Activated CD4-positive, alpha-beta T cell treated with anti-CD3 and anti-CD28 coated beads for 36 hours (primary cell): Measurements from ENCODE around the gene INAVA. TPM values are rescaled to one million over a fixed set of nuclear protein-coding genes. Genes with fewer than 3 reads are reported as not detected.

ENCODE experiments used
- ATAC-seq: fragments of 200-7000 bp; cut with Tn5 transposase; one replicate; pipeline ENCODE4 v1.10.0; 2021; ENCODE audit warnings: mild to moderate bottlenecking, moderate library complexity
- CTCF ChIA-PET: fragments of 350-600 bp; sonication (Branson Sonifier 250); formaldehyde crosslinking; loops from one replicate; lab custom pipeline; 2021; ENCODE audit warnings: antibody characterized with exemption; lab: Charles Lee
- POLR2A ChIA-PET: fragments of 350-600 bp; sonication (Branson Sonifier 250); formaldehyde crosslinking; loops from one replicate; lab custom pipeline; 2021; ENCODE audit warnings: antibody characterized with exemption, inconsistent platforms; lab: Charles Lee
- DNase-seq: peaks from one replicate; pipeline ENCODE4 v3.0.0-alpha.2; 2020
- H3K27ac Mint-ChIP-seq: one replicate; pipeline ENCODE4 v1.8.0; 2021; ENCODE audit warnings: mixed read lengths
- H3K27me3 Mint-ChIP-seq: one replicate; pipeline ENCODE4 v1.8.0; 2021; ENCODE audit warnings: mixed read lengths
- H3K36me3 Mint-ChIP-seq: one replicate; pipeline ENCODE4 v1.8.0; 2021; ENCODE audit warnings: low read depth, mixed read lengths
- H3K4me1 Mint-ChIP-seq: one replicate; pipeline ENCODE4 v1.8.0; 2021; ENCODE audit warnings: mixed read lengths
- H3K4me3 Mint-ChIP-seq: one replicate; pipeline ENCODE4 v1.8.0; 2021; ENCODE audit warnings: mild to moderate bottlenecking, moderate library complexity, mixed read lengths
- H3K9me3 Mint-ChIP-seq: one replicate; pipeline ENCODE4 v1.8.0; 2021; ENCODE audit warnings: low read depth, mixed read lengths
- intact Hi-C, 2 experiments: fragments of 100-400 bp; cut with DNase I in 1 of 2; cut with micrococcal nuclease in 1 of 2; formaldehyde crosslinking; loops; one replicate each; pipeline versions ENCODE4 v1.14.2 to v1.15.1; 2022 to 2024; cut with DNase I, micrococcal nuclease
- total RNA-seq, 2 experiments: library from RNA; stranded (reverse); gene quantifications; one replicate each; pipeline ENCODE4 v1.2.3, GENCODE V29; 2021

Gene INAVA, protein sequence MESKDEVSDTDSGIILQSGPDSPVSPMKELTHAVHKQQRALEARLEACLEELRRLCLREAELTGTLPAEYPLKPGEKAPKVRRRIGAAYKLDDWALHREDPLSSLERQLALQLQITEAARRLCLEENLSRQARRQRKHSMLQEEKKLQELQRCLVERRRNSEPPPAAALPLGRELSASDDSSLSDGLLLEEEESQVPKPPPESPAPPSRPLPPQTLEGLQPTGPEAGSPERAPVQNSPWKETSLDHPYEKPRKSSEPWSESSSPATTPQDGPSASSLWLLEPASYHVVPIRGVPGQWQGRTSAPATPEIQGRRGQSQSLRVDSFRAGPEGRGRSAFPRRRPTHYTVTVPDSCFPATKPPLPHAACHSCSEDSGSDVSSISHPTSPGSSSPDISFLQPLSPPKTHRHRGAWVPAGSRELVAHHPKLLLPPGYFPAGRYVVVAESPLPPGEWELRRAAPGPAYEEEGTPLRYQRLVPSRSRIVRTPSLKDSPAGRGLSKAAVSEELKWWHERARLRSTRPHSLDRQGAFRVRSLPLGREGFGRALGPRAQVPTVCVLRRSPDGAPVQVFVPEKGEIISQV
- total RNA-seq = not detected

GRCh38 chr1:200894712-200895442 is at the start of gene INAVA:
INAVA (plus strand) TSS chr1:200894900; CDS start chr1:200898401, 3,501 bp downstream.
- CTCF ChIA-PET = interaction anchor here (0.6 to 1.6 kb wide), 3 partner anchors 77 to 85 kb away, joined by 3 to 6 read pairs (median 3); no protein-coding TSS in a partner anchor
- Mint-ChIP-seq H3K4me1 (peaks cover 18% of the 10 kb centered on the region), H3K27ac (no peak within 1 kb of the TSS), H3K9me3 (no peaks in the 10 kb centered on the region), H3K27me3 (peaks cover 45% of the 10 kb centered on the region), H3K4me3 (no peak within 1 kb of the TSS), H3K36me3 (no peaks in the 10 kb centered on the region)
- DNase-seq (no peak), ATAC-seq (no peak)
- POLR2A ChIA-PET = no interaction called here
- intact Hi-C loops = no loop called here

DNA sequence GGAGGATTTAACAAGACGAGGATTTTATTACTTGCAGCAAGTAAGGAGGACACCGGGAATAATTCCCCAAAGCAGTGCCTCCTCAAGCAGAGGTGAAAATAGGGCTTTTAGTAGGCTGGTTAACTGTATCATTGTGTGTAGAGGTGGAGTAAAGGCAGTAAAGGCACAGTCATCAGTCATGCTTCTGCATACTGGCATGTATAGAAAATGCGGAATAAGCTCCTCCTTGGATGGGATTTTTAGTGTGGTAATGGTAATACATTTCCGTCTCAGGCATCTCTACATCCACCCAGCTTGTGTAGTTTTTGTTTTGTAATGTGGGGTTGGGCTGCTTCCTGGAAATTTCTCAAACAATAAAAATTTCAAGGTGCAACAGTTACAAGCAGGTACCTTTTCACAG is 49.3 kb upstream of the INAVA start:
- no peak for DNase-seq
- Mint-ChIP-seq H3K4me1 (no peaks in the 10 kb centered on the region), H3K9me3 (no peaks in the 10 kb centered on the region), H3K27ac (no peak overlapping the region), H3K4me3 (no peak overlapping the region), H3K36me3 (peaks cover 19% of the 10 kb centered on the region), H3K27me3 (no peaks in the 10 kb centered on the region)
- ChIA-PET CTCF (no interaction called here), POLR2A (interaction anchor here (0.5 kb wide), 1 partner anchor 343 kb away, joined by 4 read pairs; no protein-coding TSS in a partner anchor)
- intact Hi-C loops = no loop called here
- no peak for ATAC-seq

- H3K27ac Mint-ChIP-seq = no peak overlapping the region
- H3K36me3 Mint-ChIP-seq = peaks cover 20% of the 10 kb centered on the region
- no peak overlapping the region for H3K4me3 Mint-ChIP-seq
- H3K4me1 Mint-ChIP-seq = no peaks in the 10 kb centered on the region
- CTCF ChIA-PET = interaction anchor here (0.6 to 1.0 kb wide), 3 partner anchors 64 to 177 kb away, joined by 3 to 4 read pairs (median 3); partner anchors contain the start of gene KIF21B
- DNase-seq = no peak
- ATAC-seq = no peak
- intact Hi-C loops = no loop called here
- no peaks in the 10 kb centered on the region for H3K27me3 Mint-ChIP-seq
- H3K9me3 Mint-ChIP-seq = no peaks in the 10 kb centered on the region
- POLR2A ChIA-PET = no interaction called here
These were observed 48.3 kb upstream of the INAVA start for GRCh38 chr1:200846398-200846797.

GRCh38 chr1:200849430-200849829 is 45.3 kb upstream of the INAVA start:
- intact Hi-C loops = no loop called here
- no peak overlapping the region for H3K4me3 Mint-ChIP-seq
- H3K27me3 Mint-ChIP-seq = no peaks in the 10 kb centered on the region
- no peak for ATAC-seq
- H3K36me3 Mint-ChIP-seq = peaks cover 26% of the 10 kb centered on the region
- DNase-seq = no peak
- H3K27ac Mint-ChIP-seq = no peak overlapping the region
- H3K4me1 Mint-ChIP-seq = peaks cover 4% of the 10 kb centered on the region
- ChIA-PET CTCF (interaction anchor here (0.6 to 1.6 kb wide), 2 partner anchors 18 to 366 kb away, joined by 3 read pairs; no protein-coding TSS in a partner anchor), POLR2A (no interaction called here)
- H3K9me3 Mint-ChIP-seq = no peaks in the 10 kb centered on the region

- Mint-ChIP-seq H3K4me3 (no peak overlapping the region), H3K4me1 (peaks cover 4% of the 10 kb centered on the region), H3K27me3 (no peaks in the 10 kb centered on the region), H3K9me3 (no peaks in the 10 kb centered on the region), H3K27ac (no peak overlapping the region), H3K36me3 (peaks cover 26% of the 10 kb centered on the region)
- intact Hi-C loops = no loop called here
- no peak for ATAC-seq
- ChIA-PET POLR2A (no interaction called here), CTCF (interaction anchor here (0.8 to 0.9 kb wide), 2 partner anchors 9 to 78 kb away, joined by 3 to 4 read pairs; no protein-coding TSS in a partner anchor)
- no peak for DNase-seq
These were observed 44.1 kb upstream of the INAVA start for GRCh38 chr1:200850554-200850953.

DNA sequence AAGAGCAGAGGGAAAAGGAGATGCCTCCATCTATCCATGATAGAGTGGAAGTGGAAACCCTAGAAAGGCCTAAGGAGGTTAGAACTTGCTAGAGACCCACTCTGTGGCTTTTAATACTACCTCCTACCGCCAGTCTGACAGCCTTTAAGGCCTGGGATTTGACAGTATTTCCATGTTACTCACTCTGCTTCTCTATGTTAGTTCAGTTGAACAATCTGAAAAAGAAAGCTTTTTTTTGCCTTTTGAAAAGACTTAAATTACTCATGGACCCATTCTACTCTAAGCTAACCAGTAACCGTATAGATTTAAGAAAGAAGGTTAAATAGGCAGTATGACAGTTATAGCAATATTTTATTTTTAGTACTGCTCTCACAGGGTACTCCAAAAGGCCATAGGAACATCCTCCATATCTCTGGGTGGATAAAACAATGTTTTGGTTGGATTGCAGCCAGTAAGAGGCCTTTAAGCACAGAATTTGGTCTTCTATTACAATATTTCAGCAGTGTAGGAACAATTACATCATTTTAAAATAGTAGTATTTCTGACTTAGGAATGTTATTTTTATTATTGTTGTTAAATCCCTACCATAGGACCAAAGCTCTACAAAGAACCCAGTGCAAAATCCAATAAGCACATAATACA is 37.9 kb upstream of the INAVA start:
- CTCF ChIA-PET = interaction anchor here (0.6 to 1.1 kb wide), 3 partner anchors 9 to 170 kb away, joined by 3 read pairs; no protein-coding TSS in a partner anchor
- POLR2A ChIA-PET = interaction anchor here (1.1 kb wide), 1 partner anchor 31 kb away, joined by 4 read pairs; no protein-coding TSS in a partner anchor
- Mint-ChIP-seq H3K27me3 (no peaks in the 10 kb centered on the region), H3K36me3 (peaks cover 13% of the 10 kb centered on the region), H3K27ac (no peak overlapping the region), H3K4me3 (no peak overlapping the region), H3K4me1 (peaks cover 7% of the 10 kb centered on the region), H3K9me3 (no peaks in the 10 kb centered on the region)
- DNase-seq = no peak
- intact Hi-C loops = no loop called here
- ATAC-seq = peak; percentile 78

DNA sequence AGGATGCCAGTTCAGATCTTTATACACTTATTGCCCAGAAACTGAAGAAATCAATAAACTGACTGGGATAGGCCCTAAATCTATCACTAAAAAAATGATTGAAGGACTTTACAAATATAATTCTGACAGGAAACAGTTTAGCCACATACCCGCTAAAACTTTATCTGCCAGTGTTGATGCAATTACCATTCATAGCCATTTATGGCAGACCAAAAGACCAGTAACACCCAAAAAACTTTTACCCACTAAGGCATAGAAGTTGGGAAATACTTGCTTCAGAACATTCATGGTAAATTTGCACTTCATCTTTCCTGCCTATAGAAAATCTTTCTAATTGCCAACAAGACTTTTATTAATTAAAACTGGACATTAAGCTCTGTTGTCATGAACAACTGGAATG is 36.9 kb upstream of the INAVA start:
- intact Hi-C loops = no loop called here
- CTCF ChIA-PET = interaction anchor here (0.6 kb wide), 1 partner anchor 17 kb away, joined by 3 read pairs; no protein-coding TSS in a partner anchor
- ATAC-seq = no peak
- H3K27me3 Mint-ChIP-seq = no peaks in the 10 kb centered on the region
- no peak for DNase-seq
- H3K9me3 Mint-ChIP-seq = no peaks in the 10 kb centered on the region
- H3K27ac Mint-ChIP-seq = no peak overlapping the region
- peaks cover 12% of the 10 kb centered on the region for H3K4me1 Mint-ChIP-seq
- H3K36me3 Mint-ChIP-seq = peaks cover 9% of the 10 kb centered on the region
- POLR2A ChIA-PET = no interaction called here
- H3K4me3 Mint-ChIP-seq = no peak overlapping the region

DNA sequence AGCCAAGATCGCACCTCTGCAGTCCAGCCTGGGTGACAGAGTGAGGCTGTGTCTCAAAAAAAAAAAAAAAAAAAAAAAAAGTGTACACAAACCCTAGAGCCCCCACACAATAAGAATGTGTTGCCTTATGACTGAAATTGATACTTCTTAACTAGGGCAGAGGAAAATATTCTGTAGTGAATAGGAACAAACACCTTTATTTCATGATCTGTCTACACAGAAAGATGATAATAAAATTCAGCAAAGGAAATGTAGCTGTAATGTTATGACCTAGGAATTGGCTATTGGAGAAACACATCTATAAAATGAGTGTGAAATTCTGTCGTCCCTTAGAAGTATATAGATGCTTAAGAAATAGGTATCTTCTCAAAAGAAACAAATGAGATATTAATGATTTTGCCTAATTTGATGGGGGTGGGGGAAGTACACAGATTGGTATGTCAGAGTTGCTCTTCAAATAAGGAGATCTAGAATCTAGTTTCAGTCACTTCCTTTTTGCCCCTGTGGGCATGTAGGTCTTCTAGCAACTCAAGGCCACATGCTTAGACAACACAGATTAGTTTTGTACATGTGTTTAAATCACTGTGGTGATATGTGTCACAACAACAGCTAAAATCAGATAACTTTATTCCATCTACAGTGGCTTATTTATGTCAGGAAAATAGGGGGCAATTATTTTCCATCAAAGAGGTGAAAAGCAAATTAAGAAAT is 32.6 kb upstream of the INAVA start:
- Mint-ChIP-seq H3K4me1 (peaks cover 26% of the 10 kb centered on the region), H3K9me3 (no peaks in the 10 kb centered on the region), H3K27ac (no peak overlapping the region), H3K36me3 (peaks cover 4% of the 10 kb centered on the region), H3K27me3 (peaks cover 10% of the 10 kb centered on the region), H3K4me3 (no peak overlapping the region)
- ChIA-PET CTCF (interaction anchor here (0.6 to 0.7 kb wide), 2 partner anchors 27 to 180 kb away, joined by 3 read pairs; no protein-coding TSS in a partner anchor), POLR2A (interaction anchor here (0.6 kb wide), 1 partner anchor 920 kb away, joined by 3 read pairs; no protein-coding TSS in a partner anchor)
- DNase-seq = no peak
- ATAC-seq = peak; percentile 31
- intact Hi-C loops = loop anchor here in 1 of 2 experiments (2.0 kb wide), 1 partner anchor 15 kb away; no protein-coding TSS in a partner anchor

DNA sequence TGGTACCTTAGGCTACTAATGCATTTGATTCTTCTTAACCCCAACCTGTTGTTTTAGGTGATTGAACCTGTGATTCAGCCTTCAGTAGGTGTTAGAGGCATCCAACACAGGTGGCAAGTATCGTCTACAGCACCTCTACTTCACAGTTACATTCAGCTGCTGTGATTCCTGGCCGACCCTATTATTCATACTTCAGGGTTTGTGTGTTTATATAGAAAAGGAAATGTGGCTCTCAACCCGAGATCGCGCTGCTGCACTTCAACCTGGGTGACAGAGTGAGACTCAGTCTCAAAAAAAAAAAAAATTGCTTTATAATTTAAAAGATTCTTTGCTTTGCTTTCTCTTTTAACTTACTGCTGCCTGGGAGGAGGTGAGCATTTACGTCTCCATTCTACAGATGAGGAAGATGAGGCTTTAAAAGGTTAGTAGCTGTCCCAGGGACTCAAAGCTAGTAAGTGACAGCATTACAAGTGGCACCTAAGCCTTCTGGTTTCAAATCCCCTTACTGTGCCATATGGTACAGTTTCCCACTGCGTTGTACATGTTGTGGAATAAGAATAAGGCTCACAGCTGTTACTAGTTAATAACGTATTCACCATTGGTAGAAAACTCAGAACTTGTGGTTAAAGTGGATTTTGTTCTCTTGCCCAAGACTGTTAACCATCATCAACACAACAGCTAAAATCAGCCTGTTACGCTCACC is 31.8 kb upstream of the INAVA start:
- H3K27ac Mint-ChIP-seq = no peak overlapping the region
- DNase-seq = no peak
- POLR2A ChIA-PET = interaction anchor here (0.6 to 0.8 kb wide), 3 partner anchors 16 to 921 kb away, joined by 3 to 8 read pairs (median 3); no protein-coding TSS in a partner anchor

More for the DNA sequence above, 31.8 kb upstream of the INAVA start:
- Mint-ChIP-seq H3K9me3 (no peaks in the 10 kb centered on the region), H3K36me3 (peaks cover 4% of the 10 kb centered on the region), H3K27me3 (peaks cover 17% of the 10 kb centered on the region), H3K4me3 (no peak overlapping the region), H3K4me1 (peaks cover 32% of the 10 kb centered on the region)
- CTCF ChIA-PET = interaction anchor here (0.6 kb wide), 1 partner anchor 181 kb away, joined by 3 read pairs; no protein-coding TSS in a partner anchor
- intact Hi-C loops = loop anchor here in 1 of 2 experiments (2.0 kb wide), 1 partner anchor 14 kb away; no protein-coding TSS in a partner anchor
- no peak for ATAC-seq
